AG04450 (cell line): ENCODE measurements around the gene RNASE7. TPM values are rescaled to one million over a fixed set of nuclear protein-coding genes. Genes with fewer than 3 reads are reported as not detected.

ENCODE experiments used
- CTCF ChIA-PET: fragments of 300-600, 350-600 bp; formaldehyde crosslinking; extraction: SDS; loops from one replicate; lab custom pipeline; 2022; ENCODE audit warnings: antibody characterized with exemption, inconsistent platforms; lab: Charles Lee
- POLR2A ChIA-PET: fragments of 350-600 bp; formaldehyde crosslinking; extraction: SDS; loops from one replicate; lab custom pipeline; 2021; ENCODE audit warnings: antibody characterized with exemption, inconsistent platforms; lab: Yijun Ruan, JAX
- DNase-seq: peaks from one replicate; pipeline ENCODE4 v3.0.0-alpha.2; 2011; ENCODE audit warnings: low read depth, low spot score
- H3K27ac ChIP-seq: one replicate; pipeline ENCODE4 v1.5.1; 2012; ENCODE audit warnings: low read depth, low read length, control low read depth
- H3K27me3 ChIP-seq: one replicate; pipeline ENCODE4 v1.6.0; 2012; ENCODE audit warnings: low read length; ENCODE audit not compliant: control insufficient read depth, insufficient read depth
- H3K4me3 ChIP-seq: 2 replicates; pipeline ENCODE4 v1.5.1; 2011; ENCODE audit warnings: mild to moderate bottlenecking, low read depth, low read length, control low read depth
- H3K9me3 ChIP-seq: 2 replicates; pipeline ENCODE4 v1.5.1; 2012; ENCODE audit warnings: low read length; ENCODE audit not compliant: control insufficient read depth, insufficient read depth
- CTCF ChIP-seq: IDR thresholded peaks from 2 replicates; pipeline ENCODE4 v1.5.1; 2011; ENCODE audit warnings: low read depth, low read length, control low read depth, inconsistent platforms
- polyA plus RNA-seq: library from polyadenylated mRNA; depleted of rRNA; stranded (reverse); fragments of >200 nt; gene quantifications from 2 replicates; pipeline ENCODE4 v1.2.3, GENCODE V29; 2011

Gene RNASE7
- polyA plus RNA-seq, 1 experiment = not detected

DNA sequence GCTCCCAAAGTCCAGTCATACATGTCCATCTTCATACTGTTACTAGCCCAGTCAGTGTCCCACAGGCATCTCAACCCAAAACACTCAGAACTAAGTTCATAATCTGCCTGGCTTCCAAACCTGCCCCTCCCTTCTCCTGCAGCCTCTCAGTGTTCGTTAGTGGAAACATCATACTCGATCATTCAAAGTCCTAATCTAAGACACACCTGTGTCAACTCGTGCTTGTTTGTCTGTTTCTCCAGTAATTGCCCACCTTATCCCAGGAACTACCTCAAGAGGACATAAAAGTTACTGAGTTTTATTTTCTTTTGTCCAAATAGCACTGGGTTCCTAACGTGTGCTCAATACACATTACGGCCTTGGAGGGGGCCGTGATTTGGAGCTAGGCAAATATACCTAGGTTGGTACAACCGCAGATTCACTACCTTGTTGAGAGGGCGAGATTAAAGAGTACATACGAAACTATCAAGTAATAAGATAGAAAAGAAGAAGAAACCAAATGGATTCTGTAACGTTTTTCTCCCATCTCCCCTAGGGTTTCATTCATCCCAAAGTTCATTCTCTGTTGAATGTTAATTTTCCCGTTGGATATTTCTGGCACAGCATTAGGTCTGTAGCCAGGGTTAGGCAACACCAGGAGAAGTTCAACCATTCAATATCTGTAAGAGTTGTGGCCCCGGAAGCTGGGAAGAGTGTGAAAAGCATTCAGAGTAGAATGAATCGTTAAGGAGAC is 18.6 kb downstream of the RNASE7 start:
- POLR2A ChIA-PET = no interaction called here
- Histone ChIP-seq H3K27me3 (no peaks in the 10 kb centered on the region), H3K4me3 (no peak overlapping the region), H3K27ac (no peak overlapping the region), H3K9me3 (no peaks in the 10 kb centered on the region)
- no peak for TF ChIP-seq CTCF
- CTCF ChIA-PET = interaction anchor here (1.6 to 3.1 kb wide), 4 partner anchors 10 to 56 kb away, joined by 6 to 38 read pairs (median 9); no protein-coding TSS in a partner anchor
- DNase-seq = no peak

DNA sequence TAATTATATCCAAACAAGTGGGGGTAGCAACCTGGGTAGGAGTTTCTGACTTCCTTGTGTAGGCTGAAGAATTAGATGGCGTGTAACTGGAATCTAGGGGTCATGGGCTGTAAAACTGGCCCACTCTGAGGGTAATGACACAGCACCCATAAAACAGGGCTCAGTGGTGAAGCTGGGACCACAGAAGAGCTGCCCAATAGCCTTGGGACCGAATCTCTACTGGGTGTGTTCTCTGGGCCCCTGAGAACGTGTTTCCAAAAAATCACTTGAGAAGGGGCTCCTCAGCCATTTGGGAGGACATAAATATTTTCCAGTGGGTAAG is 19.1 kb downstream of the RNASE7 start:
- CTCF ChIA-PET = interaction anchor here (1.6 to 3.1 kb wide), 5 partner anchors 10 to 56 kb away, joined by 6 to 38 read pairs (median 9); no protein-coding TSS in a partner anchor
- DNase-seq = no peak
- H3K9me3 ChIP-seq = no peaks in the 10 kb centered on the region
- POLR2A ChIA-PET = no interaction called here
- no peak overlapping the region for H3K4me3 ChIP-seq
- no peaks in the 10 kb centered on the region for H3K27me3 ChIP-seq
- H3K27ac ChIP-seq = no peak overlapping the region
- TF ChIP-seq CTCF = no peak

DNA sequence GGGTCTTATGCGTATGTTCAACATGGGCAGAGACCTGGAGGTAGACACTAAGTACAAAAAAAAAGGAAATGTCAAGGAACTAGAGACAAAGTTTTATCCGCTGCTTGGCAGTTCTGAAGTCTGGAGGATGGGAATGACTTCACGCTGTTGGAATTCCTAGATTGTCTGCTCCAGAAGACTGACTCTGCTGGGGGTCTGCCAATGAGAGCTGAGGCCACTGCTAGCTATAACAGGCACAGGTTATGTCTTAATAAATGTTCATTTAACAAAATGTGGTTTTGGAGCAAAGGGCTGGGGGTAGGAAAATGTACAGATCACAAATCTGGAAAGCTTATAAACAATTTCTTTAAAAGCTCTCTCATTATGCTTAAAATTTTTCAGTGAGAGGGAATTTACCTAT is 21.3 kb downstream of the RNASE7 start:
- no peak overlapping the region for H3K4me3 ChIP-seq
- ChIA-PET CTCF (interaction anchor here (0.7 to 3.1 kb wide), 9 partner anchors 8 to 93 kb away, joined by 3 to 38 read pairs (median 4); no protein-coding TSS in a partner anchor), POLR2A (interaction anchor here (1.6 kb wide), 1 partner anchor 8 kb away, joined by 6 read pairs; no protein-coding TSS in a partner anchor)
- DNase-seq = peak; percentile 54
- no peaks in the 10 kb centered on the region for H3K9me3 ChIP-seq
- H3K27me3 ChIP-seq = no peaks in the 10 kb centered on the region
- no peak for TF ChIP-seq CTCF
- H3K27ac ChIP-seq = no peak overlapping the region

- H3K4me3 ChIP-seq = no peak overlapping the region
- no peaks in the 10 kb centered on the region; the same call in 1 of the 2 replicates for H3K9me3 ChIP-seq
- no peak overlapping the region for H3K27ac ChIP-seq
- ChIA-PET POLR2A (interaction anchor here (0.7 kb wide), 1 partner anchor 38 kb away, joined by 3 read pairs; no protein-coding TSS in a partner anchor), CTCF (interaction anchor here (0.5 to 5.0 kb wide), 11 partner anchors 19 to 369 kb away, joined by 3 to 153 read pairs (median 9); no protein-coding TSS in a partner anchor)
- peak; percentile 33; the same call in 1 of the 2 replicates for TF ChIP-seq CTCF
- H3K27me3 ChIP-seq = no peaks in the 10 kb centered on the region
- DNase-seq = no peak
Measured at GRCh38 chr14:21066882-21067502, 24.8 kb downstream of the RNASE7 start.
